Gastrocnemius medialis (tissue), 4 donors: Measurements from ENCODE around the gene TENM3.

Experiments
- POLR2A ChIP-seq, 2 donors: fragments of 450-650 bp; IDR thresholded peaks; one replicate each; pipeline ENCODE4 v1.6.1; 2017; ENCODE audit warnings: antibody characterized with exemption in 2 of 2, mild to moderate bottlenecking in 2 of 2, moderate library complexity in 2 of 2
- TF ChIP-seq, protein P1 (sequence below), 5 experiments: fragments of 450-650 bp in 3 of 5; fragments of 200-600 bp in 2 of 5; sonication (generic) in 2 of 5; IDR thresholded peaks in 4 of 5; conservative IDR thresholded peaks in 1 of 5; 1 replicate in 4 of 5; 2 replicates in 1 of 5; pipeline ENCODE4 v1.5.1; 2016 to 2019; ENCODE audit warnings: antibody characterized with exemption in 5 of 5, mild to moderate bottlenecking in 3 of 5, moderate library complexity in 3 of 5

GRCh38 chr4:182640491-182640890 is 397.3 kb downstream of the TENM3 start:
- TF ChIP-seq, protein P1, sequence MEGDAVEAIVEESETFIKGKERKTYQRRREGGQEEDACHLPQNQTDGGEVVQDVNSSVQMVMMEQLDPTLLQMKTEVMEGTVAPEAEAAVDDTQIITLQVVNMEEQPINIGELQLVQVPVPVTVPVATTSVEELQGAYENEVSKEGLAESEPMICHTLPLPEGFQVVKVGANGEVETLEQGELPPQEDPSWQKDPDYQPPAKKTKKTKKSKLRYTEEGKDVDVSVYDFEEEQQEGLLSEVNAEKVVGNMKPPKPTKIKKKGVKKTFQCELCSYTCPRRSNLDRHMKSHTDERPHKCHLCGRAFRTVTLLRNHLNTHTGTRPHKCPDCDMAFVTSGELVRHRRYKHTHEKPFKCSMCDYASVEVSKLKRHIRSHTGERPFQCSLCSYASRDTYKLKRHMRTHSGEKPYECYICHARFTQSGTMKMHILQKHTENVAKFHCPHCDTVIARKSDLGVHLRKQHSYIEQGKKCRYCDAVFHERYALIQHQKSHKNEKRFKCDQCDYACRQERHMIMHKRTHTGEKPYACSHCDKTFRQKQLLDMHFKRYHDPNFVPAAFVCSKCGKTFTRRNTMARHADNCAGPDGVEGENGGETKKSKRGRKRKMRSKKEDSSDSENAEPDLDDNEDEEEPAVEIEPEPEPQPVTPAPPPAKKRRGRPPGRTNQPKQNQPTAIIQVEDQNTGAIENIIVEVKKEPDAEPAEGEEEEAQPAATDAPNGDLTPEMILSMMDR (IDR thresholded peaks at IDR 0.05 in 4 of 5, conservative IDR thresholded peaks at IDR 0.05 in 1 of 5): no peak
- no peak for TF ChIP-seq POLR2A (IDR thresholded peaks at IDR 0.05)
